ENCODE measurements around the gene CRISPLD2.

DNA sequence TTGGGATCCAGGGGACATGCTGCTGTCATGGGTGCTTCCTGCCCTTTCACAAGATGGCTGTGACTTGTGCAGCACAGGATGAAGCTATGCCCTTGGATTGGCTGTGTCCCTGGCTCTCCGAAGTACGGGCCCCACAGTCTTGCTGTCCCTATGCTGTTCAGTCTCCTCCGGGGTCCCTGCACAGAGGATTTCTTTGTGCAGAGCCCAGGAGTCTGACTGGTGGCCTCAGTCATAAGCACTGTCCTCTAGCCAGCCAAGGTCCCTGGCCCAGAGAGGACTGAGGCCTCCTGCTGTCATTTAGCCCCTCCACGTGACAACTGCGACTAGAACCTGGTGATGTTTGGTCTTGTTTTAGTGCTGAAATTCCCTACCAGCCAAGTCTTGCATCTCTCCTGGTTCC, 42.4 kb upstream of the CRISPLD2 start:
- TF ChIP-seq JUN (CRISPR knock-in tag; IDR thresholded peaks at IDR 0.05) (no peak), IRF2 (CRISPR knock-in tag; IDR thresholded peaks at IDR 0.05; ENCODE audit: borderline replicate concordance, low read depth) (no peak)

All from WTC11 (cell line).